ENCODE measurements around the gene UBE2QL1.

The UBE2QL1 gene

GRCh38 chr5:6522923-6523322 is 74.3 kb downstream of the UBE2QL1 start:
- DNase-seq (ENCODE audit: low read depth in 4 of 4, low spot score in 1 of 4), result no peak

- DNase-seq (ENCODE audit: low read depth in 4 of 4, low spot score in 1 of 4), result no peak
These were observed 76.8 kb downstream of the UBE2QL1 start for GRCh38 chr5:6525422-6525821.

GRCh38 chr5:6525910-6526309 is 77.3 kb downstream of the UBE2QL1 start:
- no peak for DNase-seq (ENCODE audit: low read depth in 4 of 4, low spot score in 1 of 4)

- DNase-seq (ENCODE audit: low read depth in 4 of 4, low spot score in 1 of 4), result no peak
These were observed 79.2 kb downstream of the UBE2QL1 start for GRCh38 chr5:6527749-6528455.

GRCh38 chr5:6535594-6535993 is 86.9 kb downstream of the UBE2QL1 start:
- DNase-seq (ENCODE audit: low read depth in 4 of 4, low spot score in 1 of 4), result no peak

GRCh38 chr5:6539060-6539459 is 90.4 kb downstream of the UBE2QL1 start:
- DNase-seq (ENCODE audit: low read depth in 4 of 4, low spot score in 1 of 4), result no peak

- no peak for DNase-seq (ENCODE audit: low read depth in 4 of 4, low spot score in 1 of 4)
These were observed 91.6 kb downstream of the UBE2QL1 start for GRCh38 chr5:6540111-6540827.

GRCh38 chr5:6541256-6542013 is 92.8 kb downstream of the UBE2QL1 start:
- no peak for DNase-seq (ENCODE audit: low read depth in 4 of 4, low spot score in 1 of 4)

- no peak for DNase-seq (ENCODE audit: low read depth in 4 of 4, low spot score in 1 of 4)
These were observed 94.0 kb downstream of the UBE2QL1 start for GRCh38 chr5:6542421-6543345.

GRCh38 chr5:6543346-6543730 is 94.7 kb downstream of the UBE2QL1 start:
- DNase-seq (ENCODE audit: low read depth in 4 of 4, low spot score in 1 of 4), result no peak

- no peak for DNase-seq (ENCODE audit: low read depth in 4 of 4, low spot score in 1 of 4)
These were observed 95.3 kb downstream of the UBE2QL1 start for GRCh38 chr5:6543830-6544560.
